ENCODE results near the gene OR2AJ1.

Gene OR2AJ1

GRCh38 chr1:247962911-247963588, 38.4 kb downstream of the OR2AJ1 start:
- no peak for DNase-seq

- no peak for DNase-seq
Measured at GRCh38 chr1:247964933-247965332, 40.2 kb downstream of the OR2AJ1 start, which contains the start of gene OR2AK2. TSS of gene OR2AK2 (plus strand) at chr1:247965233. CDS start at chr1:247965377, 144 bp downstream.

GRCh38 chr1:247966532-247967204, 42.0 kb downstream of the OR2AJ1 start:
- DNase-seq = no peak

Data from fibroblast of skin of scalp (primary cell).